ENCODE data around the gene PRKAG1. TPM values are rescaled to one million over a fixed set of nuclear protein-coding genes. Genes with fewer than 3 reads are reported as not detected.

Gene PRKAG1
- total RNA-seq, 2 experiments from 2014 or later = 22.8 to 45.9 TPM

GRCh38 chr12:48966177-48966895 is 52.2 kb downstream of the PRKAG1 start:
- no peaks in the 10 kb centered on the region for H3K36me3 ChIP-seq (ENCODE audit: insufficient read depth, low read length)
- H3K79me2 ChIP-seq (ENCODE audit: insufficient read depth, low read depth, low read length) = no peaks in the 10 kb centered on the region
- CTCF ChIA-PET (ENCODE audit: unreplicated experiment) = interaction anchor here (0.7 to 1.4 kb wide), 2 partner anchors 9 to 13 kb away, joined by 4 read pairs; partner anchors contain the start of gene ARF3
- H3K4me2 ChIP-seq (ENCODE audit: low read length) = no peak overlapping the region
- TF ChIP-seq CTCF (conservative IDR thresholded peaks at IDR 0.05; ENCODE audit: low read length) (no peak), EZH2phosphoT487 (IDR thresholded peaks at IDR 0.05; ENCODE audit: borderline replicate concordance, low read depth, low read length) (no peak)
- H3K27ac ChIP-seq (ENCODE audit: low read depth, low read length, poor library complexity, severe bottlenecking) = no peak overlapping the region
- BruUV-seq (replicated peaks) = no TSS peak
- no peaks in the 10 kb centered on the region for H4K20me1 ChIP-seq (ENCODE audit: insufficient read depth, low read length)
- no peaks in the 10 kb centered on the region for H3K4me1 ChIP-seq (ENCODE audit: insufficient read depth, low read length, poor library complexity, severe bottlenecking)
- H3K4me3 ChIP-seq (ENCODE audit: low read depth, low read length, poor library complexity, severe bottlenecking) = no peak overlapping the region
- no peak for DNase-seq (ENCODE audit: low spot score)
- no peak overlapping the region for H2AFZ ChIP-seq (ENCODE audit: low read length)
- POLR2A ChIA-PET = interaction anchor here (0.6 to 0.7 kb wide), 2 partner anchors 9 to 260 kb away, joined by 3 read pairs; partner anchors contain the start of gene ARF3
- intact Hi-C loops (cut with micrococcal nuclease; ENCODE audit: unreplicated experiment) = no loop called here
- no peaks in the 10 kb centered on the region for H3K9me3 ChIP-seq (ENCODE audit: low read length)
- no peaks in the 10 kb centered on the region for H3K9me2 ChIP-seq (ENCODE audit: insufficient read depth, low read length)

GRCh38 chr12:48965298-48965838 is 53.2 kb downstream of the PRKAG1 start:
- BruUV-seq (replicated peaks) = no TSS peak
- Histone ChIP-seq H3K9me2 (ENCODE audit: insufficient read depth, low read length) (no peaks in the 10 kb centered on the region), H3K4me3 (ENCODE audit: low read depth, low read length, poor library complexity, severe bottlenecking) (no peak overlapping the region), H3K4me1 (ENCODE audit: insufficient read depth, low read length, poor library complexity, severe bottlenecking) (no peaks in the 10 kb centered on the region), H3K79me2 (ENCODE audit: insufficient read depth, low read depth, low read length) (no peaks in the 10 kb centered on the region), H3K4me2 (ENCODE audit: low read length) (no peak overlapping the region), H3K9me3 (ENCODE audit: low read length) (no peaks in the 10 kb centered on the region), H3K27ac (ENCODE audit: low read depth, low read length, poor library complexity, severe bottlenecking) (no peak overlapping the region), H2AFZ (ENCODE audit: low read length) (no peak overlapping the region), H4K20me1 (ENCODE audit: insufficient read depth, low read length) (no peaks in the 10 kb centered on the region), H3K36me3 (ENCODE audit: insufficient read depth, low read length) (no peaks in the 10 kb centered on the region)
- ChIA-PET POLR2A (no interaction called here), CTCF (ENCODE audit: unreplicated experiment) (no interaction called here)
- intact Hi-C loops (cut with micrococcal nuclease; ENCODE audit: unreplicated experiment) = no loop called here
- DNase-seq (ENCODE audit: low spot score) = no peak
- TF ChIP-seq CTCF (conservative IDR thresholded peaks at IDR 0.05; ENCODE audit: low read length) (no peak), EZH2phosphoT487 (IDR thresholded peaks at IDR 0.05; ENCODE audit: borderline replicate concordance, low read depth, low read length) (no peak)

GRCh38 chr12:48961801-48962200 is 56.8 kb downstream of the PRKAG1 start:
- Histone ChIP-seq H3K9me3 (ENCODE audit: low read length) (no peaks in the 10 kb centered on the region), H3K36me3 (ENCODE audit: insufficient read depth, low read length) (no peaks in the 10 kb centered on the region), H4K20me1 (ENCODE audit: insufficient read depth, low read length) (no peaks in the 10 kb centered on the region), H2AFZ (ENCODE audit: low read length) (no peak overlapping the region), H3K4me2 (ENCODE audit: low read length) (no peak overlapping the region), H3K4me3 (ENCODE audit: low read depth, low read length, poor library complexity, severe bottlenecking) (no peak overlapping the region), H3K27ac (ENCODE audit: low read depth, low read length, poor library complexity, severe bottlenecking) (no peak overlapping the region), H3K4me1 (ENCODE audit: insufficient read depth, low read length, poor library complexity, severe bottlenecking) (peaks cover 10% of the 10 kb centered on the region), H3K9me2 (ENCODE audit: insufficient read depth, low read length) (no peaks in the 10 kb centered on the region), H3K79me2 (ENCODE audit: insufficient read depth, low read depth, low read length) (peaks cover 3% of the 10 kb centered on the region; the same call in 1 of the 2 replicates)
- no peak for TF ChIP-seq EZH2phosphoT487 (IDR thresholded peaks at IDR 0.05; ENCODE audit: borderline replicate concordance, low read depth, low read length)
- TF ChIP-seq CTCF (conservative IDR thresholded peaks at IDR 0.05; ENCODE audit: low read length) = no peak
- DNase-seq (ENCODE audit: low spot score) = no peak
- POLR2A ChIA-PET = interaction anchor here (0.6 kb wide), 1 partner anchor 1963 kb away, joined by 5 read pairs; no protein-coding TSS in a partner anchor
- CTCF ChIA-PET (ENCODE audit: unreplicated experiment) = no interaction called here
- no TSS peak for BruUV-seq (replicated peaks)
- intact Hi-C loops (cut with micrococcal nuclease; ENCODE audit: unreplicated experiment) = no loop called here

Data from OCI-LY7 (cell line).